Measurements from ENCODE around the gene HECW1.

GRCh38 chr7:43506460-43506859 lies 394.0 kb downstream of the HECW1 start:
- TF ChIP-seq POLR2AphosphoS5 (IDR thresholded peaks at IDR 0.05) = no peak
- no peak for TF ChIP-seq POLR2A (IDR thresholded peaks at IDR 0.05)
- TF ChIP-seq EP300 (IDR thresholded peaks at IDR 0.05) = no peak

Measured in upper lobe of left lung (tissue), 4 donors.